ENCODE data around the gene SCARB1.
"Not testable (repeated sequence)": the region's sequence is repeated elsewhere in the genome, so short reads cannot be mapped to it uniquely, and the experiment has no call there.

The SCARB1 gene

DNA sequence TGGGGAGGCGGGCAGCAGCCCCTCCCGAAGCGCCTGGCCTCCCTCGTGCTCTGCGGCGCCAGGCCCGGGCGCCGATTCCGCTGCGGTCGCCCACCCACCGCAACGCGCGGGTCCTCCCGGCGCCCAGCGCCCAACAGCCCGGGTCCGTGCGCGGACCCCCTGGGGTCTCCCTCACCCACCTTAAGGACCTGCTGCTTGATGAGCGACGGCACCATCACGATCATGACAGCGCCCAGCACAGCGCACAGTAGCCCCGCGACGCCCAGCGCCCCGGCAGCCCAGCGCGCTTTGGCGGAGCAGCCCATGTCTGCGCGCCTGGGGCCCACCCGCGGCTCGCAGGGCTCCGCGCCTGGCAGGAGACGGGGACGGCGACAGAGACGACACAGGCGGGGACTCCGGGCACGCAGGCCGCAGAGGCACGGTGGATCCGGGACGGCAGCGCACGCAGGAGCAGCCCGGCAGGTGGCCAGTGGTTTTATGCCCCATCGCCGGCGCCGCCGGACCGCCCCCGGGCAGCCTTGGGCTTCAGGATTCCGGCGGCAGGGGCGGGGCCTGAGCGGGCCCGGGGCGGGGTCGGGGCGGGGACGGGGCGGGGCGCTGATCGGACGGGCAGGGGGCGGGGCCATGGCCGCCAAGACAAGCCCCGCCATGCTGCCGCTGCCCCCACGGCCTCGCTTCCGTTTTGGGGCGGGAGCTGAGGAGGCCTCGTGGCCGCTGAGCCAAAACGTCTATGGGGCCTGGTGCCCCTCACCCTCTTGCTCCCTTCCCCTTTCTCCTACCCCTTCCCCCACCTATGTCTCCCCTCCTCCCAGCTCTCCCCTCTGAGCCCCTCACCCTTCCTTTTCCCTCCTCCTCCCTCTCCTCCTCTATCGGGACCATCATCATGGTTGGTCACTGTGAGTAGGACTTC lies at the start of gene SCARB1:
TSS of gene SCARB1 (minus strand) at position 449 of the 910 bp plus-strand sequence. CDS start at position 305, 144 bp downstream.
- Histone ChIP-seq H3K36me3 (ENCODE audit: insufficient read depth, low read length) (no peaks in the 10 kb centered on the region), H3K4me3 (ENCODE audit: low read length) (peak within 1 kb of the TSS; percentile 80), H3K27me3 (ENCODE audit: insufficient read depth, low read length) (no peaks in the 10 kb centered on the region), H3K4me1 (ENCODE audit: insufficient read depth, low read length) (peaks cover 9% of the 10 kb centered on the region), H2AFZ (ENCODE audit: low read depth, low read length) (peak within 1 kb of the TSS; percentile 99), H3K9me3 (ENCODE audit: low read length) (peaks cover 3% of the 10 kb centered on the region)

DNA sequence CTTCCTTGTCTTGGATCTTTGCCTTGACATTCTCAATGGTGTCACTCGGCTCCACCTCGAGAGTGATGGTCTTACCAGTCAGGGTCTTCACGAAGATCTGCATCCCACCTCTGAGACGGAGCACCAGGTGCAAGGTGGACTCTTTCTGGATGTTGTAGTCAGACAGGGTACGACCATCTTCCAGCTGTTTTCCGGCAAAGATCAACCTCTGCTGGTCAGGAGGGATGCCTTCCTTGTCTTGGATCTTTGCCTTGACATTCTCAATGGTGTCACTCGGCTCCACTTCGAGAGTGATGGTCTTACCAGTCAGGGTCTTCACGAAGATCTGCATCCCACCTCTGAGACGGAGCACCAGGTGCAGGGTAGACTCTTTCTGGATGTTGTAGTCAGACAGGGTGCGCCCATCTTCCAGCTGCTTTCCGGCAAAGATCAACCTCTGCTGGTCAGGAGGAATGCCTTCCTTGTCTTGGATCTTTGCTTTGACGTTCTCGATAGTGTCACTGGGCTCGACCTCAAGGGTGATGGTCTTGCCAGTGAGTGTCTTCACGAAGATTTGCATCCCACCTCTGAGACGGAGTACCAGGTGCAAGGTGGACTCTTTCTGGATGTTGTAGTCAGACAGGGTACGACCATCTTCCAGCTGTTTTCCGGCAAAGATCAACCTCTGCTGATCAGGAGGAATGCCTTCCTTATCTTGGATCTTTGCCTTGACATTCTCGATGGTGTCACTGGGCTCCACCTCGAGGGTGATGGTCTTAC lies 49.0 kb upstream of the SCARB1 start:
- Histone ChIP-seq H3K4me3 (ENCODE audit: low read length) (peak overlapping the region; percentile 66), H3K4me1 (ENCODE audit: insufficient read depth, low read length) (peaks cover 40% of the 10 kb centered on the region)

GRCh38 chr12:124911521-124911920 lies 47.9 kb upstream of the SCARB1 start:
- H3K36me3 ChIP-seq (ENCODE audit: insufficient read depth, low read length), result peaks cover 27% of the 10 kb centered on the region
- H2AFZ ChIP-seq (ENCODE audit: low read depth, low read length); H3K4me3 ChIP-seq (ENCODE audit: low read length); H3K27me3 ChIP-seq (ENCODE audit: insufficient read depth, low read length); H3K9me3 ChIP-seq (ENCODE audit: low read length): not testable (repeated sequence)
- peaks cover 34% of the 10 kb centered on the region for H3K4me1 ChIP-seq (ENCODE audit: insufficient read depth, low read length)

More for the DNA sequence above, 49.0 kb upstream of the SCARB1 start:
- not testable (repeated sequence) for H2AFZ ChIP-seq (ENCODE audit: low read depth, low read length); H3K27me3 ChIP-seq (ENCODE audit: insufficient read depth, low read length); H3K9me3 ChIP-seq (ENCODE audit: low read length)
- peaks cover 27% of the 10 kb centered on the region for H3K36me3 ChIP-seq (ENCODE audit: insufficient read depth, low read length)

DNA sequence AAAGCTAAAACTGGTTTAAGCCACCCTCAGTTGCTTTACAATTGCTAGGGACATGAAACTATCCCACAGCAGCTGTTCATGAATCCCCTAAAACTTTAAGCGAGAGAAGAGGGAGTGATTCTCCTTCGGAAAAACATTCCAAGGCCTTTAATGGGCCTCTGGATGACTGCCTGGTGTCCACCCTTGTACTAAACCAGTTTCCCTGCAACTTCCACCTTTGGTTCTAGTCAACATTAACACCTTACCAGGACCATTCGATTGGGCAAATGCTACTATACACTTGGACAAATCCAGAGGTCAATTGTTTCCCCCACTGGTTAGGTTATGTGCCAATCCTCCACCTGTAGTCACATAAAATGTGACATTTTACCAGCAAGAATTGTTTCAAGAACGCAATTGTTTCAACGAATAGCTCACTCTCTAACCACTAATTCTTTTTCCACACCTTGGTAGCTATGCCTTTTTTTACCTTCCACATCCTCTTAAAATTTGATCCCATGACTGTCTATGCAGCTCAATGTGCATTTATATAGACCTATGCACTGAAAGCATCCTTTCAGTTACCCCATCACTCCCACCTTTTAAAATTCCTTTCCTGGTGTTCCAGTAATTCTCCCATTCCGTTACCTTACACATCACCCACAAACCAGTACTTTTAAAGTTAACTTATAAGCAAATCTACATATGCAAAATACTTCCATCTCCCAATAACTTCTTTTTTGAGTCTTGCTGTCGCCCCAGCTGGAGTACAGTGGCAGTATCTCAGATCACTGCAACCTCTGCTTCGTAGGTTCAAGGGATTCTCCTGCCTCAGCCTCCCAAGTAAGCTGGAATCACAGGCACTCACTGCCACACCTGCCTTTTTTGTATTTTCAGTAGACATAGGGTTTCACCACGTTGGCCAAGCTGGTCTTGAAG lies 47.2 kb upstream of the SCARB1 start:
- Histone ChIP-seq H3K36me3 (ENCODE audit: insufficient read depth, low read length) (peaks cover 27% of the 10 kb centered on the region), H3K9me3 (ENCODE audit: low read length) (peaks cover 3% of the 10 kb centered on the region), H3K4me1 (ENCODE audit: insufficient read depth, low read length) (peaks cover 27% of the 10 kb centered on the region), H3K4me3 (ENCODE audit: low read length) (no peak overlapping the region), H3K27me3 (ENCODE audit: insufficient read depth, low read length) (no peaks in the 10 kb centered on the region), H2AFZ (ENCODE audit: low read depth, low read length) (no peak overlapping the region)

GRCh38 chr12:124909831-124910560 lies 46.3 kb upstream of the SCARB1 start:
- no peak overlapping the region for H2AFZ ChIP-seq (ENCODE audit: low read depth, low read length)
- H3K4me3 ChIP-seq (ENCODE audit: low read length), result no peak overlapping the region
- no peaks in the 10 kb centered on the region for H3K27me3 ChIP-seq (ENCODE audit: insufficient read depth, low read length)
- peaks cover 27% of the 10 kb centered on the region for H3K36me3 ChIP-seq (ENCODE audit: insufficient read depth, low read length)
- H3K4me1 ChIP-seq (ENCODE audit: insufficient read depth, low read length), result peaks cover 20% of the 10 kb centered on the region
- peaks cover 3% of the 10 kb centered on the region for H3K9me3 ChIP-seq (ENCODE audit: low read length)

DNA sequence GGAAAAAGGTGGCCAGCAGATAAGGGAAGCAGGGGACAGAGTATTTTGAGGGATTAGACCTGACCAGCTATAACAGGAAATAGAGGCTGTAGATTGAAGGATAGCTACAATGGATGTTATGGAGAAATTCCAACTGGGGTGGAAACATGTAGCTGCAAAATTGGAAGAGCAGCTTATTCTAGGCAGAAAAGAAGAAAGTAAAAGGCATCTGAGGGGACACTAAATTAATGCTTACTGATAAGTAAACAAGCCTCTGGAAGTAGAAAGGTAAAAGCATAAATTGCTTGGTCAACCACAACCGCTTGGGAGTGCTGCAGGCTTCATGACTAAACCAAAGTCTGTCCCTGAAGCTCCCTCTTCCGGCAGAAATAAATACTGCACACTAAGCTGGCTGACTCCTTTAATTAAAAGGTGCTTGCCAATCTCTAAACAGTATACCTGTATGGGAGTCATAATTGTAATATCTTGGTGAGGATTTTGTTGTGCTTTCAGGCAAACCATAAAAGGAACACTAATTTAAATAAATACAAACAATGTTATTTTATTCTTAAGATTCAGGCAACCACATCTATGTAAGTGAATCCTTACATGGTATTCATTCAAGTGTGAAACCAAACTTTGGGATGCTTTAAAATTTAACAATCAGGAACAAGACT lies 43.1 kb upstream of the SCARB1 start:
- Histone ChIP-seq H3K27me3 (ENCODE audit: insufficient read depth, low read length) (no peaks in the 10 kb centered on the region), H3K36me3 (ENCODE audit: insufficient read depth, low read length) (peaks cover 13% of the 10 kb centered on the region), H3K4me3 (ENCODE audit: low read length) (no peak overlapping the region), H3K4me1 (ENCODE audit: insufficient read depth, low read length) (peaks cover 20% of the 10 kb centered on the region), H3K9me3 (ENCODE audit: low read length) (no peaks in the 10 kb centered on the region), H2AFZ (ENCODE audit: low read depth, low read length) (no peak overlapping the region)

DNA sequence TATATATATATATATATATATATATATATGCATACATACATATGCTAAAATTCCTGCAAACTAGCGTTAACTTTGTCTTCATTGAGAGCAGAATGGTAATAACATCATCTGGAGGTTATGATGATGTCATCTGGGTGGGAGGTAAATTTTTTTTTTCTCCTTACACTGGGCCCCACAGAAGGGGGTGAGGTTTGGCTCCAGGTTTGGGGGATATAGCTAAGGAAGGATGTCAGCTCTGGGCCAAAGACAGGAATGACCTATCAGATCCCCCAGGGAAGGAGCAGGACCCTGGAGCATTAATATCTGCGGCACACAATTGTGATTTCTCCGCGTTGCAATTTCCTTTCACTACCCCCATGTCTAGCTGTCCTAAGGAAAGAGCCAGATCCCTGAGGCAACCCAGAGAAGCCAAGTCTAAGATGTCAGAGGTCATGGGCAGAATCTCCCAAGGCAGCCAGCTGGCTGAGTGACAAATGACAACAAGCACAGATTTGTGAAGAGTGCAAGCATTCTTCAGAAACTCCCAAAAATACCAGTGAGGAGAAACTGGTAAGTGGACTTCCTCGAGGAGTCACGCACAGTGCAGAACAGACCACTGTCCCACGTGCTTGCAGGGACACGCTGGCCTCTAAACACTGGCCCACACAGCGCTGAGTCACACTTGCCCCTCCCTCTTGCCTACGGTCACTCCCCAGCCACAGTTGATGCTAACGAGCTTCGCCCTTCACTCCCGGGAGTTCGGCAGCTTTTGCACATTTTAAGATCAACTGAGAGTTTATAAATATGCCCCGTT lies 40.8 kb upstream of the SCARB1 start:
- H3K4me3 ChIP-seq (ENCODE audit: low read length), result peak overlapping the region; percentile 21
- no peaks in the 10 kb centered on the region for H3K9me3 ChIP-seq (ENCODE audit: low read length)
- H3K27me3 ChIP-seq (ENCODE audit: insufficient read depth, low read length), result no peaks in the 10 kb centered on the region
- no peaks in the 10 kb centered on the region for H3K36me3 ChIP-seq (ENCODE audit: insufficient read depth, low read length)
- peaks cover 9% of the 10 kb centered on the region for H3K4me1 ChIP-seq (ENCODE audit: insufficient read depth, low read length)
- H2AFZ ChIP-seq (ENCODE audit: low read depth, low read length), result peak overlapping the region; percentile 58

DNA sequence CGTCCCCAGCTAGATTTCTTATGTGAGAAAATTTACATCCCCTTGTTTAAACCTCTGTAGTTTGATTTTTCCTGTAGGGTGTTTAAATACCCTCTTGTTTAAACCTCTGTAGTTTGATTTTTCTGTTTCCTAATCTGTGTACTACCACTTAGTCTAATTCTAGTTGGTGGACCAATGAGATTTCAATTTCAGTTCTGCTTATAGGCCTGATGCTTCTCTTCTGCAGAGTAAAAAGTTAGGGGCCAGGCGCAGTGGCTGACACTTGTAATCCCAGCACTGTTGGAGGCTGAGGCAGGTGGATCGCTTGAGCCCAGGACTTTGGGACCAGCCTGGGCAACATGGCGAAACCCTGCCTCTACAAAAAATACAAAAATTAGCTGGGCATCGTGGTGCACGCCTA lies 39.3 kb upstream of the SCARB1 start:
- Histone ChIP-seq H3K9me3 (ENCODE audit: low read length) (no peaks in the 10 kb centered on the region), H3K4me1 (ENCODE audit: insufficient read depth, low read length) (peaks cover 9% of the 10 kb centered on the region), H2AFZ (ENCODE audit: low read depth, low read length) (no peak overlapping the region), H3K27me3 (ENCODE audit: insufficient read depth, low read length) (no peaks in the 10 kb centered on the region), H3K36me3 (ENCODE audit: insufficient read depth, low read length) (no peaks in the 10 kb centered on the region), H3K4me3 (ENCODE audit: low read length) (no peak overlapping the region)

- no peaks in the 10 kb centered on the region for H3K9me3 ChIP-seq (ENCODE audit: low read length)
- no peaks in the 10 kb centered on the region for H3K36me3 ChIP-seq (ENCODE audit: insufficient read depth, low read length)
- no peak overlapping the region for H3K4me3 ChIP-seq (ENCODE audit: low read length)
- no peaks in the 10 kb centered on the region for H3K27me3 ChIP-seq (ENCODE audit: insufficient read depth, low read length)
- peaks cover 9% of the 10 kb centered on the region for H3K4me1 ChIP-seq (ENCODE audit: insufficient read depth, low read length)
- no peak overlapping the region for H2AFZ ChIP-seq (ENCODE audit: low read depth, low read length)
Observed at GRCh38 chr12:124901003-124901402, 37.3 kb upstream of the SCARB1 start.

- not testable (repeated sequence) for H2AFZ ChIP-seq (ENCODE audit: low read depth, low read length); H3K36me3 ChIP-seq (ENCODE audit: insufficient read depth, low read length); H3K27me3 ChIP-seq (ENCODE audit: insufficient read depth, low read length); H3K4me3 ChIP-seq (ENCODE audit: low read length); H3K9me3 ChIP-seq (ENCODE audit: low read length); H3K4me1 ChIP-seq (ENCODE audit: insufficient read depth, low read length)
Observed at GRCh38 chr12:124900345-124900795, 36.7 kb upstream of the SCARB1 start.

DNA sequence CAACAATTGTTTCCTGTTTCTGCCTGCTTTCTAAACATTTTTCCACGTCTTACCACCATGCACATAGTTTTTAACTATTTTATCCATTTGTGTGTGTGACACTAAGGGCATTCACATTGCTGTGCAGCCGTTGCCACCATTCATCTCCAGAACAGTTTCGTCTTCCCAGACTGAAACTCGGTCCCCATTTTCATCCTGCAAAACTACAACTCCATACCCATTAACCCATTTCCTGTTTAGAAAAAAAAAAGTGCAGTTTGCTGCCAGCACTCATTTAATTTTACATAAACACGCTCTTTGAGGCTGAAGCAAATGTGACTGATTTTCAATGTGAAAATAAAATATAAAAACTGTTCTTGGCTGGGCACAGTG lies 35.2 kb upstream of the SCARB1 start:
- no peaks in the 10 kb centered on the region for H3K9me3 ChIP-seq (ENCODE audit: low read length)
- no peak overlapping the region for H3K4me3 ChIP-seq (ENCODE audit: low read length)
- no peaks in the 10 kb centered on the region for H3K4me1 ChIP-seq (ENCODE audit: insufficient read depth, low read length)
- H3K27me3 ChIP-seq (ENCODE audit: insufficient read depth, low read length), result no peaks in the 10 kb centered on the region
- no peak overlapping the region for H2AFZ ChIP-seq (ENCODE audit: low read depth, low read length)
- no peaks in the 10 kb centered on the region for H3K36me3 ChIP-seq (ENCODE audit: insufficient read depth, low read length)

Data from neuron (in vitro differentiated cells).